SH-SY5Y (cell line): ENCODE data around the gene TMEM178B.

Source experiments
- GATA2 ChIP-seq: IDR thresholded peaks from 2 replicates; pipeline ENCODE4 v1.6.1; 2011; ENCODE audit warnings: mild to moderate bottlenecking, low read depth, low read length
- GATA3 ChIP-seq: IDR thresholded peaks from 2 replicates; pipeline ENCODE4 v1.6.1; 2011; ENCODE audit warnings: low read depth, mild to moderate bottlenecking, low read length, moderate library complexity

DNA sequence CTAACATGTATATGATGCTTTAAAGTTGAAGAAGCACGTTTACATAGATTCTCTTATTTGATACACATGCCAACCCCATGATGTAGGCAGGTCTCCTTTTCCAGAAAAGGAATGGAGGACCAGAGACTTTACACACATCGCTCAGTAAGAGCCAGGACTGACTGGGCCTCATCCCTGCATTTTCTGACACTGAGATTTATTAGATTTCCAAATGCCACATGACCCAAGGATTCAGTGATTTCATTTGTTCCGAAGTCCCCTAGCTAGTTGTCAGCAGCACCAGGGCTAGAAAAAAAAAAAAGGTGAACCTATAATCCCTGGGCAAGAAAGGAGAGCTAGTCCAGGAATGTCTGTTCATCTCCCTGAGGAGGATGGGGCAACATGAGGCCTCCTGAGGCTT is 334.0 kb downstream of the TMEM178B start:
- TF ChIP-seq GATA3 (no peak), GATA2 (no peak)
